Stimulated activated CD4-positive, alpha-beta T cell treated with anti-CD3 and anti-CD28 coated beads, Interleukin-12 subunit alpha, Interleukin-12 subunit beta, amount 100 ng/mL, for 24 hours (primary cell): ENCODE measurements around the gene DRC7.
"Not testable (repeated sequence)": the region's sequence is repeated elsewhere in the genome, so short reads cannot be mapped to it uniquely, and the experiment has no call there.

ENCODE experiments used
- DNase-seq, 2 experiments: peaks; one replicate each; pipeline ENCODE4 v3.0.0-alpha.2; 2020; ENCODE audit warnings: low read depth in 2 of 2

The DRC7 gene

DNA sequence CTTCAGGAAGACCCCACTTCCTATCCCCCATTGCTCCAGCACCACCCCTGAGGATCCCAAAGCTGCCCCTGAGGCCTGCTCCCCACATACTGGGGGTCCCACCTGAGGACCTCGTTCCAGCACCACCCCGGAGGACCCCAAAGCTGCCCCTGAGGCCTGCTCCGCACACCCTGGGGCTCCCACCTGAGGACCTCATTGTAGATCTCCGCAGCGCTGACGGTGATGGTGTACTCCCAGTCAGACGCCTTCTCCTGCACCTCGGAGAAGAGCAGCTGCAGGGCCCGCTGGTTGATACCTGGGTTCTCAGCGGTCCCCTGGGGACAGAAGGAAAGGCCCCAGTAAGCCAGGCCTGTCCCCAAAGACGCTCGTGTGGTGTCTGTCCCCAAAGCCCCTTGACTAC is 67.4 kb downstream of the DRC7 start:
- DNase-seq = no peak

DNA sequence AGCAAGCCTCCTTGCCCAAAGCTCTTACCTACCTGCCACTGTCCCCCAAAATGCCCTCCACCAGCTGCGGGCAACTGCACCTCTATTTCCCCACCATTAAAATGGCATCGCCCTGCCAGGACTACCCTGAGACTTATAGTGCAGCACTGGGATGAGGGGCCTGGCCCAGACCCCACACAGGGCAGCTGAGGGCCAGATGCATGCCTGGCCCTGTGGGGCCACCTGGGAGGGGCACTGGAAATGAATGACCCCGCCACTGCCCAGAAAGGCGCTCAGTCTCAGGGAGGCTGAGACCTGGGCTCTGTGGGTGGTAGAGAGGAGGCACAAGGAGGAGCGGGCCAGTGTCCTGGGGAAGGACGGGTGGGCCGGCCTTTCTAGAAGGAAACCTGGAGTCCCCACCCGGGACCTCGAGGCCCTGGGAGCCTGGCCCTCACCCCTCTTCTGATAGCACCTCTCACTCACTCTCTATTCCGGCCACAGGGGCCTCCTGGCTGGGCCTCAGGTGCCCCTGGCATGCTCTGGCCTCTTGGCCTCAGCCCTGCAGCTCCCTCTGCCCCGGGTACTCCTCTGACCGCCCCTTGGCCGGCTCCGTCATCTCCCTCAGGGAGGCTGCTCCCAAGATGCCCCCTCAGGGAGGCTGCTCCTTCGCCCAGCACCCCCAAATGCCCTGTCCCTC is 67.9 kb downstream of the DRC7 start:
- no peak for DNase-seq

DNA sequence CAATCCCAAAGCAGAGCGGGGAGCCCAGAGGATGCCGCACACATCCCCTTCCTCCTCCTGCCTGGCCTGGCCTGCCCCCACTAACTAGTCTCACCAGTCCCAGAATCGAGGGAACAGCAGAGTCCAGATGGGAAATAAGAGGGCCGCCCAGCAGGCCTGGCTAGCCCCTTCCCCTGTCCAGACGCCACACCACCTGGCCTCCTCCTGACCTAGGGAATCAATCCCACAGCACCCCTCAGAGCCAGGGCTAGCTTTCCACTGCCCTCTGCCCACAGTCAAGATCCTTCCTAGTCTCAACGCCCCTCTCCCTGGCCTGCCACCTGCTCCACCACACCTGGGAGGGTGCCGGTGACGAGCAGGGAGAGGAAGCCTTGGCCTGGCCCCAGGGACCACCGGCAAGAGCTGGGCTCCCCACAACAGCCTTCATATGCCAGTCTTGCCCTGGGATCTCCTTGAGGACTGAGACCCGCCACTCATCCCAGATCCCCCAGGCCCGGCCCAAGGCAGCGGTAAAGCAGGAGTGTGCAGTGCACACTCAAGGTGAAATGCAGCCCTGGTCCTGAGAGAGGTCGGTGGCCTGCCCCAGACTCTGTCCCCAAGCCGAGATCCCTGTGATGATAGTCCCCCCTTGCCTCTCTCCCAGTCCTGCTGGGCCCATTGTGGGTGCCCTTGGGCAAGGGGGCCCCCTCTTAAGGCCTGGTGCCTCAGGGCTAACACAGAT is 68.8 kb downstream of the DRC7 start:
- DNase-seq = no peak

DNA sequence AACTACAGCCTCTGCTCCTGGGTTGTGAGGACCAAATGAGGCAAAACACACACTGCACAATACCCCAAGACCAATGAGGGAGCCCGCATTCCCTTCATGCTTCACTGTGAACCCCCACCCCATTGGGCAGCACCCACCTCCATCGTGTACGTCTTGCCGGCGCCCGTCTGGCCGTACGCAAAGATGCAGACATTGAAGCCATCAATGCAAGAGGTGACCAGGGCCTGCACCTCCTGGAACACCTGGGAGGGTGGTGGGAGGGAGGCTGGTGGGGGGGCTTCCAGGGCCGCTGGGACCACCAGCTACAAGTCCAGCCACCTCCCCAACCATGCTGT is 69.4 kb downstream of the DRC7 start:
- no peak for DNase-seq

DNA sequence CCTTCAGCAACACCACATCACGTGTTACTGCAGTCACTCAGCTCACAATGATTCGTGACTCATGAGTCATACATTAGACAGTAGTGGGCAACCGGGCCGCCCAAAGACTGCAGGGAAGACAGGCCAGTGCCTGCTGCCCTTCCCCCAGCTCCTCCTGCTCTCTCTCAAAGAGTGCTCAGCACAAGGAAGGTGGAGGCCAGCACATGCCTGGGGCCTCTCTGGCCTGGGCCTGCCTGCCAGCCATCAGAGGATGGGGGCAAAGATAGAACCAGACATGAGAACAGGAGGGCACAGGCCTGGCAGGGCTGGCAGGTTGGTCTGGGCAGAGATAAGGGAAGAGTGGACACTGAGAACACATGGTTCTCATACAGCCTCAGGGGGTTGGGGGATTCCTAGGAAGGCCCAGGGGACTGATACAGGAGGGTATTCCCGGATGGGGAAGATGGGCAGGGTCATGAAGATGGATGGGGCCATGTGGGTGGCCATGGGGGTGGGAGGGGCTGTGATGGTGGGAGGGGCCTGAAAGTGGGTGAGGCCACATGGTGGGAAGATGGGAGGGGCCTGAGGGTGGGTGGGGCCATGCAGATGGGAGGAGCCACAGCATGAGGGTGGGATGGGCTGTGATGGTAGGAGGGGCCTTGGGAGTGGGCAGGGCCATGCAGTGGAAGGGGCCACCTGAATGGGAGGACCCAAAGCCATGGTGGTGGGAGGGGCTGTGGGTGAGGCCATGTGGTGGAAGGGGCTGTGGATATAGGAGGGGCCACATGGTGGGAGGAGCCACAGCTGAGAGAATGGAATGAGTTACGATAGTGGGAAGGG is 69.9 kb downstream of the DRC7 start:
- DNase-seq = no peak

DNA sequence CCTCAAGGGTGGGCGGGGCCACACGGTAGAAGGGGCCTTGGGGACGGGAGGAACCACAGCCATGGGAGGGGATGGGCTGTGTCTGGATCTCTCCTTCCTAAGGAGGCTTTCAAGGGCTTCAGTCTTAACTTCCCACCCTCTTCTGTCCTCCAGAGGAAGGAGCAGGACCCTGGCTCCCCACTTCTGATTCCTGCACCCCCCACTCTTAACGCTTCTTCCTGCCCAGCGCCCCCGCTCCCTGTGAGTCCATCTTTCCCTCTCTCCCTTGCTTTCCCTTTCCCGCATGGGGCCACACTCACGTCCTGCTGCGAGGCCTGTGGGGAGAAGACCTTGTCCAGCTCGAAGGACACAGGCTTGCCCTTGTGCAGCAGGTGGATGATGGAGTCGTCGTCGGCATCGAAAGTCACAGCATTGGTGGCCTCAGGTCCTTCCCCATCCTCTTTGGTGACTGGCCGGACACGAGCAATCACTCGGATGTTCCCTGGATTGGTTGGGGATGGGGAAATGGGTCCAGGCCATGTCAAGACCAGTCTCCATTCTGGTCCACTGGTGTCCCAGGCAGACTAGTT is 70.6 kb downstream of the DRC7 start:
- no peak for DNase-seq

DNA sequence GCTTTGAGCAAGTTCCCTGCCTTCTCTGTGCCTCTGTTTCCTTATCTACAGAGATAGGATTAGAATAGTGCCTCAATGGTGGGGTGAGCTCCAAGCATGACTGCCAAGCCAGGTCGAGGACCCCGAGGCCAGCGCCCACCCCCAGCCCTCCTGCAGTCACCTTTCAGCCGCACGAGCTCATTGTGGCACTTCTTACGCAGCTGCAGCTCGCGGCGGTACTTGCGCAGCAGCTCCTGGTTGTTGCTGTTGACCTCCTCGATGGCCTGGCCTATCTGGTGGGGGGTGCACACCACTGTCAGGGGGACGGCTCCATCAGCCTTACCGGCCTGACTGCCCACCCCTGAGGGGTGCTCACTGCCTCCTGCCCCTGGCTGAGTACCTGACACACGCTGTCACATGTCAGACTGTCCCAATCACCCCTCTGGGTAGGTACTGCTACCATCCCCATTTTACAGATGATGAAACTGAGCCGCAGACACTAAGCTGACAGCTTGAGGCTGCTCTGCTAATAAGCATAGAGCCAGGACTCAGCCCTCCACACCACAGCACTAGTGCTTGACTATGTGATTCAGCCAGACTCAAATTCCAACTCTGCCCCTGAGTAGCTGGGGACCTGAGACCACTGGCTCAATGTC is 72.2 kb downstream of the DRC7 start:
- DNase-seq = no peak

DNA sequence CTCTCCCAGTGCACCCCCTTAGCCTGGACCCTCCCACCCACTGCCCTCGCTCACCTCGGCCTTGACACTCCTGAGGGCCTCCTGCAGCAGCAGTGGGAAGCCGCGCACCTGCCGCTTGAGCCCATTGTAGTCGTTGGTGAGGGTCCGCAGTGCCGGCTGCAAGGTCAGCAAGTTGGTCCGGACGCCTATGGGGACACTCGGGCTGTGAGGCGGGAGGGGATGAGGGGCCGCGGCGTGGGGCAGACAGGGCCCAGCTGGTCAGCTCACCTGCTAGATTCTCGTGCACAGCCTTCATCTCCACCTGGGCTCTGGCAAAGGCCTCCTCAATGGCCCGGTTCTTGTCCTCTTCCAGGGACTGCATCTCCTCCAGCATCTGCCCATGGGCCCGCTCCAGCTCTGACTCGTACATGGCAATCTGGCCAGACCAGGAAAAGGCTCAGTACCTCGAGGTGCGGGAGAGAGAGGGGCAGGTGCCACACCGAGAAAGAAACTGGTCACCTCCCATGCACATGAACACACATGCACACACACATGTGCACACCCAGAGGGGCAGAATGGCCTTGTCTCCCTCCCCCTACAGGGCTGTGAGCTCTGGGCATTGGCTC is 75.0 kb downstream of the DRC7 start:
- DNase-seq = no peak

DNA sequence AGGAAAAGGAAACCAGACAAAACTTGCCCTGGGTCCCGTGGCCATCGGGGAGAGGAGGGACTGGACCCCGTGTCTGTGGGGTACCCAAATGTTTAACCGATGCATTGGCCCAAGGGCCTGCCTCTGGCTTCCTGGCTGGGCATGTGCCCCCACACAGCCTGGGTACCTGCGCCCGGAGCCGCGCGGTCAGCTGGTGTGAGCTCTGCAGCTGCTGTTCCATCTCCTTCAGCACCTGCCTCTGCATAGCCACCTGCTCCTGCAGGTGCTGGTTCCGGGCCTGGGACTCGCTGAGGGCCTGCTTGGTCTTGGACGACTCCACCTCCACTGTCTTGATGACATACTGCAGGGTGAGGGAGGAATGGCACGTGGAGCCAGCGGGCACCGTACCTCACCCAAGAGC is 75.8 kb downstream of the DRC7 start:
- DNase-seq = no peak

DNA sequence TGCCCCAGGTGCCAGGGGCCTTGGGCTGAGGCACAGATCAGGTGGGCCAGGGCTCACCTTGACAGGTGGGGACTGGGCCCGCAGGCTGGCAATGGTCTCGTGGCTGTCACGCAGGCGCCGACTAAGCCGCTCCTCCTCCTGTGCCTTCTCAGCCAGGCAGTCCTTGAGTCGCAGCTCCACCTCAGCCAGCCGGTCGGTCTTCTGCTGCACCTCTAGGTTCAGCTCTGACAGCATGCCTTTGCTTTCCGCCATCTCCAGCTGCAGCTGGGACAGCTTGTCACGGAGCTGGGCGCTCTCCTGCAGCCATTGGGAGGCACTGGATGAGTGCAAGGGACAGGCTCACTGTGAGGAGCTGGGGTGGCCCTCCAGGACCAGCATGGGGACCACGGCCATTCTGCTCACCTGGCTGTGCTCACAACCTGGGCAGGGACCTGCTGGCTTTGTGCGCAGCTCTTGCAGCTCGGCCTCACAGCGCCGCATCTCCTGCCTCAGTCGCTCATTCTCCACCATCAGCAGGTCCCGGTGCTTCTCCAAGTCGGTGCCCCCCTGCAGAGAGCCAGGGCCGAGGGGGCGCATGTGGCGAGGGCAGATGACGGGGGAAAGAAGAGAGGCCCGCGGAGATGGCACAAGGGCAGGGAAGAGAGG is 76.7 kb downstream of the DRC7 start:
- no peak for DNase-seq

DNA sequence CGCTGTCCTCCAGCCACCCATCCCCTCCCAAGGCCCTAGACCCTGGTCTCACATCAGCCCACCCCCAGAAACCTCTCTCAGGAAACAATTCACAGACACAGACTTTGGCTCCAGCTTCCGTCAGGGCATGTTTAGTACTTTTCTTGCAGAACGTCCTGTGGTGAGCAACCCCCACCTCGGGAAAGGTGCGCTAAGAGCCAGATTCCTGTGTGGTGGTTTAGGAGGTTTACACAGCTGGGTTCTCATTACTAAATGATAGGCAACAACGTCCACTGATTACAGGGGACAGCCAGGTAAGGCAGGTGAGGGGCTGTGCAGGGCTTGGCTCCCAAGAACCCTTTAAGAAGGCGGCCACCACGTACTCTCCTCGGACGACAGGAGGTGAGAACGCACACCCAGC is 78.4 kb downstream of the DRC7 start:
- no peak for DNase-seq

DNA sequence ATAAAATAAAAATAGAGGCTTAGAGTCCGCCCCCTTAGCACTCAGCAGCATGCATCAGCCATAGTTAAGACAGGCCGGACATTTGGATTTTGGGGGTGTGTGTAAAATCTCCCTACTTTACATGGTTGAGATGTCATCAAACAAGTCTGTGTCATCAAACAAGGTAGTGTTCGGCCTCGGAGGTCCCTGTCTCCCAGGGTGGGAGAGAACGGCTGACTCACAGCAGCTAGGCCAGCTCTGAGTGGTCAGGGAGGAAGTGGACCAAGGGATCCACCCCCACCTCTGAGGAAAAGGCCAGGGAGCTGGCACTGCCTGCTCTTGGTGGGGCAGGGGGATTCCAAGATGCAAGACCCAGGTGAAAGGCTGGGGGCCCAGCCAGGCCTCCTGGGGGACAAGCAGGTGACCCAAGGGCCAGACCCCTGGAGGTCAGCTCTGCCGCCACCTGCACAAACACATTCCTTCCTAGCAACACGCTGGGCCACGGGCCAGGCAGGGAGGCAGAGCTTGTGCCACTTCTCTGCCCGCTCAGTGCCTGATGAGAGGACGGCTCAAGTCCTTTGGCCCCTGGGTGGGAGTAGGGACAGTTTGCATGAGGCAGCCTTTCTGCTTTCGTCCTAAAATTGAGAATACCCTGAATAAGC is 79.2 kb downstream of the DRC7 start:
- no peak for DNase-seq

DNA sequence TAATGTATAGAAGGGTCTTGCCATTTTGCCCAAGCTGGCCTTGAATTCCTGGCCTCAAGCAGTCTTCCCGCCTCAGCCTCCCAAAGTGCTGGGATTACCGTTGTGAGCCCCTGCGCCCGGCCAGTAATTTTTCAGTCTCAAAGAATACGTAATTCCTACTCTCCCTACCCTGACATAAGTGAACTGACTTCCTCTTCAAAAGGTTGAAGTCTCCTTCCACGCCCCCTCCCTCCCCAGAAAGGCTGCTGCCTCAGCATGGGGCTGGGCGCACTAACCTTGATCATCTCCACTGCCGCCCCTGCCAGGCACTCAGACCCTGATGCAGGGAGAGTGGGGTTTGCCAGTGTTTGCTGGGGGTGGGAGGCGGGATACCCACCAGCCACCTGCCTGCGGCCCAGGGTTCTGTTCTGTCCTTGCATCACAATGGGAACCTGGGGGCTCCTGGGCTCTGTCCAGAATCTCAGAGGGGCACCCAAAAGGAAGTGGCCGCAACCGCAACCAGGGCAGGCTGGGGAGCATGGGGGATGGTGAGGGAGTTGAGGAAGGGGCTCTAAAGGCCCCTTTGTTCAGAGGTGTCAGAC is 80.2 kb downstream of the DRC7 start:
- DNase-seq = no peak

DNA sequence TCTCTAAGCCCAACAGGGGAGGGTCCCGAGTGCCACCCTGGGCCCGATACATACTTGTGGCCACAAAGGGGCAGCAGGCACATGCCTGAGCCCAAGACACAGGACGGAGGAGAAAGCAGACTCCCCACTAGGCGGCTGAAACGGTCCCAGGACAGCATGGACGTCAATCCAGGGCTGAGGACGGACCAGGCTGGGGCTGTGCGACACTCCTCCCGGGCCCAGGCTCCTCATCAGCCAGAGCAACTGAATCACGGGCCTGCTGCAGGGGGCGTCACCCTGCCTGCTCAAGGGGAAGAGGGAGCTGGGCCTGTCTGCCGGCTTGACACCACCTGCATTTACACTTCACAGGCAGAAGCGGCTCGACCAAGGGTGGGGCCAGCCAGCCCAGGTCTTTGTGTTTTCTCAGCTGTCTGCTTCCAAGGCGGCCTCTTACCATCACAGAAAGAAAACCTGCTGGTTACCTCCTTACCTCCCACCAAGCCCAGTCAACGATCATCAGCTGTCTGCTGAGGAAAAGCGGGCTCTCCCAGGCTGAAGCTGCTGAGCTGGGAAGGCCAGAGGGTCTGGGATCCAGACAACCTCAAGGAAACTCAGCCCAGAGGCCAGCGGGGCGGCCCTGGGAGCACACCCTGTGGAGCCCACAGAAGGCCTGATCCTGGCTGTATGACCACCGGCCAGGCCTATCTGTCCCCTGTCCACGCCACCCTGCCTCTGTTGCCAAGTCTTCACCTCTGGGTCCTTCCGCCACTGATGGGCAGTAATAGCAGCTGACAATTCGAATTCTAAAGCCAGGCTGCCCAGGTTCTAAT is 81.3 kb downstream of the DRC7 start:
- no peak for DNase-seq

DNA sequence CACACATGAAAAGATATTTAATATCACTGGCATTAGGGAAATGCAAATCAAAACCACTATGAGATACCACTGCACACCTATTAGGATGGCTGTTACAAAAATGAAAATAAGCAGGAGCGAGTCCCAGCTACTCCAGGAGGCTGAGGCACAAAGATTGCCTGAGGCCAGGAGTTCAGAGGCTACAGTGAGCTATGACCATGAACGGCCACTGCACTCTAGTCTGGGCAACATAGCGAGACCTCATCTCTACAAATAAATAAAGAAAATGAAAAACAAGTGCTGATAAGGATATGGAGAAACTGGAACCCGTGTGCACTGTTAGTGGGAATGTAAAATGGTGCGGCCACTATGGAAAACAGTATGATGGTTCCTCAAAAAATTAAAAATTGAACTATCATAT is 84.1 kb downstream of the DRC7 start:
- DNase-seq = no peak

DNA sequence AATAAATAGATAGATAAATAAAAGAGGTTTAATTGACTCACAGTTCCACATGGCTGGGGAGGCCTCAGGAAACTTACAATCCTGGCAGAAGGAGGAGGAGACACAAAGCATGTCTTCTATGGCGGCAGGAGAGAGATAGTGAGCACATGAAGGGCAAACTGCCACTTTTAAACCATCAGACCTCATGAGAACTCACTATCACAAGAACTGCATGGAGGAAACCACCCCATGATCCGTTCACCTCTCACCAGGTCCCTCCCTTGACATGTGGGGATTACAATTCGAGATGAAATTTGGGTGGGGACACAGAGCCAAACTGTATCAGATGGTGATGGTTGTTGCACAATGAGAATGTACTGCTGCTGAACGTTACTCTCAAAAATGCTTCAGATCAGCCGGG is 85.2 kb downstream of the DRC7 start:
- DNase-seq = not testable (repeated sequence)

DNA sequence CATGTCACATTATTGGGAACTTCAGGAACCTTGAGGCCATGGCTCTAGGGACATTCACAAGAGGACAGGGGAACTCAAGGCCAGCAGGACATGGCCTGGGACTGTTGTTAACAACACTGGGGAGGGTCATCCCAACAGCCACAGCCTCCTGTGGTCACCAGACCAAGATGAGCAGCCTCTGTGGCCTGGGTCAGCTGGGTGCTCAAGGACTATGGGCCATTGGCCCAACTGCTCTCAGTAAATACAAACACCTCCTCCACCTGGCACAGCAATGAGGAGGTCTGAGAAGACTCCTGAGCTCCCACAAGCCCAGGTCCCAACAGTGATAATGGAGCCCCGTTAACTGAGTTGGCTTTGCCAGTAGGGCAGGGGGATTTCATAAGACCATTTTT is 86.7 kb downstream of the DRC7 start:
- DNase-seq = no peak
